GM23338 (cell line): ENCODE data around the gene CDK17. TPM values are rescaled to one million over a fixed set of nuclear protein-coding genes. Genes with fewer than 3 reads are reported as not detected.

Source experiments
- ATAC-seq: fragments of 200-7000 bp; cut with Tn5 transposase; 3 replicates; pipeline ENCODE4 v1.9.1; 2020
- DNase-seq: peaks from one replicate; pipeline ENCODE4 v3.0.0-alpha.2; 2015; ENCODE audit warnings: low spot score
- H2AFZ ChIP-seq: fragments of 200-600 bp; sonication (generic); 2 replicates; pipeline ENCODE4 v1.8.0; 2016; ENCODE audit warnings: antibody characterized with exemption, mild to moderate bottlenecking, moderate library complexity
- H3F3A ChIP-seq: fragments of 200-600 bp; sonication (generic); replicated peaks from 2 replicates; pipeline ENCODE4 v1.8.0; 2017; ENCODE audit warnings: antibody characterized with exemption, mixed run types, low read depth
- H3K27ac ChIP-seq: fragments of 200-600 bp; sonication (generic); 2 replicates; pipeline ENCODE4 v1.6.1; 2016; ENCODE audit warnings: low read depth
- H3K27me3 ChIP-seq: fragments of 200-600 bp; sonication (generic); 2 replicates; pipeline ENCODE4 v1.8.0; 2016; ENCODE audit warnings: mild to moderate bottlenecking, mixed run types, moderate library complexity; ENCODE audit not compliant: insufficient read depth
- H3K36me3 ChIP-seq: fragments of 200-600 bp; sonication (generic); 2 replicates; pipeline ENCODE4 v1.8.0; 2016; ENCODE audit warnings: mild to moderate bottlenecking; ENCODE audit not compliant: insufficient read depth
- H3K4me1 ChIP-seq: fragments of 200-600 bp; sonication (generic); 2 replicates; pipeline ENCODE4 v1.8.0; 2016; ENCODE audit warnings: mild to moderate bottlenecking, moderate library complexity; ENCODE audit not compliant: insufficient read depth
- H3K4me2 ChIP-seq: fragments of 200-600 bp; sonication (generic); 2 replicates; pipeline ENCODE4 v1.7.1; 2017; ENCODE audit warnings: mixed run types
- H3K4me3 ChIP-seq: fragments of 200-600 bp; sonication (generic); 2 replicates; pipeline ENCODE4 v1.6.1; 2016; ENCODE audit warnings: mixed run types
- H3K79me2 ChIP-seq: fragments of 200-600 bp; sonication (generic); replicated peaks from 2 replicates; pipeline ENCODE4 v1.8.0; 2017; ENCODE audit warnings: mild to moderate bottlenecking; ENCODE audit not compliant: insufficient read depth
- H3K9me2 ChIP-seq: fragments of 200-600 bp; sonication (generic); 2 replicates; pipeline ENCODE4 v1.8.0; 2017; ENCODE audit not compliant: insufficient read depth
- H4K20me1 ChIP-seq: fragments of 200-600 bp; sonication (generic); replicated peaks from 2 replicates; pipeline ENCODE4 v1.8.0; 2017; ENCODE audit warnings: mild to moderate bottlenecking; ENCODE audit not compliant: insufficient read depth
- H3K27ac Mint-ChIP-seq: 2 replicates; pipeline ENCODE4 v1.8.0; 2020; ENCODE audit warnings: inconsistent platforms, mild to moderate bottlenecking, moderate library complexity, mixed read lengths
- H3K27me3 Mint-ChIP-seq: 3 replicates; pipeline ENCODE4 v1.8.0; 2022; ENCODE audit warnings: low read depth, mild to moderate bottlenecking, moderate library complexity, mixed read lengths, inconsistent platforms; ENCODE audit not compliant: insufficient read depth, poor library complexity
- H3K36me3 Mint-ChIP-seq: 3 replicates; pipeline ENCODE4 v1.8.0; 2021; ENCODE audit warnings: low read depth, mild to moderate bottlenecking, inconsistent platforms, moderate library complexity, mixed read lengths
- H3K4me1 Mint-ChIP-seq: 3 replicates; pipeline ENCODE4 v1.8.0; 2020; ENCODE audit warnings: mild to moderate bottlenecking, inconsistent platforms, mixed read lengths
- H3K4me3 Mint-ChIP-seq: 3 replicates; pipeline ENCODE4 v1.8.0; 2021; ENCODE audit warnings: moderate library complexity, mild to moderate bottlenecking, inconsistent platforms, mixed read lengths
- H3K9me3 Mint-ChIP-seq: 3 replicates; pipeline ENCODE4 v1.8.0; 2020; ENCODE audit warnings: moderate library complexity, mild to moderate bottlenecking, inconsistent platforms, mixed read lengths
- JUNB ChIP-seq: IDR thresholded peaks from one replicate; pipeline ENCODE4 v1.6.1; 2016; ENCODE audit warnings: antibody characterized with exemption; ENCODE audit not compliant: unreplicated experiment
- STAT1 ChIP-seq: IDR thresholded peaks from one replicate; pipeline ENCODE4 v1.6.1; 2016; ENCODE audit warnings: antibody characterized with exemption; ENCODE audit not compliant: unreplicated experiment
- ZNF331 ChIP-seq: fragments of 250-450 bp; sonication (Bioruptor Pico); IDR thresholded peaks from 2 replicates; pipeline ENCODE4 v1.5.0; 2020; ENCODE audit warnings: low read depth, mild to moderate bottlenecking, moderate library complexity
- polyA plus RNA-seq: library from polyadenylated mRNA; unstranded; fragments of >200 nt; fragmentation: Nextera tagmentation; extraction: Ambion mirVana; gene quantifications from 2 replicates; pipeline ENCODE4 v1.2.1, GENCODE V29; 2016
- total RNA-seq: library from RNA; depleted of rRNA; stranded (reverse); fragments of >200 nt; shearing (Covaris generic); gene quantifications from 2 replicates; pipeline ENCODE4 v1.2.3, GENCODE V29; 2014
- TF ChIP-seq, protein P1 (sequence below): fragments of 250-450 bp; sonication (Bioruptor Pico); IDR thresholded peaks from 2 replicates; pipeline ENCODE4 v1.5.0; 2020; ENCODE audit warnings: mild to moderate bottlenecking, moderate library complexity

The CDK17 gene
- total and polyA plus RNA-seq, 2 experiments from 2014 or later = 7.6 to 34.2 TPM

DNA sequence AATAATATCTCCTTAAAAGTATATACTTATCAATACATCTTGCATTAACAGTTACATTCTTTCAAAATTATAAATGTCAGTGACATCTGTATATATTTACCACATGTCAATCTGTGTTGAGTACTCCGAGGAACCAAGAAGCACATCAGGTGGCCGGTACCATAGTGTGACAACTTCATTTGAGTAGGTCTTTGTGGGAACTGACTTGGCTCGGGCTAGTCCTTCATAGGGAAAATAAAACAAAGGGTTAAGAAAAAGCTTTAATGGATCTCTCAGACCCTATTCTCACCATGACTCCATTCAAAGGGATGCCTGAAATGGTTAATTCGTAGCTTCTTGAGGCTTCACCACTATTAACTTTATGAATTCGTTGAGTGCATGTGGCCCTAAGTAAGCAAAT is 111.2 kb downstream of the CDK17 start:
- TF ChIP-seq JUNB (no peak), ZNF331 (CRISPR knock-in tag) (no peak), STAT1 (no peak)
- Histone ChIP-seq H3K9me2 (no peaks in the 10 kb centered on the region), H3K27me3 (no peaks in the 10 kb centered on the region), H3F3A (no peaks in the 10 kb centered on the region), H3K4me3 (no peak overlapping the region), H3K27ac (no peak overlapping the region), H3K79me2 (no peaks in the 10 kb centered on the region), H3K36me3 (peaks cover 6% of the 10 kb centered on the region; the same call in 1 of the 2 replicates), H2AFZ (no peak overlapping the region), H4K20me1 (no peaks in the 10 kb centered on the region), H3K4me1 (peaks cover 6% of the 10 kb centered on the region; the same call in 1 of the 2 replicates), H3K4me2 (no peak overlapping the region)
- Mint-ChIP-seq H3K9me3 (no peaks in the 10 kb centered on the region), H3K4me1 (peaks cover 3% of the 10 kb centered on the region; the same call in 2 of the 3 replicates), H3K27ac (no peak overlapping the region), H3K4me3 (no peak overlapping the region), H3K36me3 (peaks cover 19% of the 10 kb centered on the region), H3K27me3 (peaks cover 3% of the 10 kb centered on the region)
- no peak for DNase-seq
- ATAC-seq = peak; percentile 55; the same call in 2 of the 3 replicates

DNA sequence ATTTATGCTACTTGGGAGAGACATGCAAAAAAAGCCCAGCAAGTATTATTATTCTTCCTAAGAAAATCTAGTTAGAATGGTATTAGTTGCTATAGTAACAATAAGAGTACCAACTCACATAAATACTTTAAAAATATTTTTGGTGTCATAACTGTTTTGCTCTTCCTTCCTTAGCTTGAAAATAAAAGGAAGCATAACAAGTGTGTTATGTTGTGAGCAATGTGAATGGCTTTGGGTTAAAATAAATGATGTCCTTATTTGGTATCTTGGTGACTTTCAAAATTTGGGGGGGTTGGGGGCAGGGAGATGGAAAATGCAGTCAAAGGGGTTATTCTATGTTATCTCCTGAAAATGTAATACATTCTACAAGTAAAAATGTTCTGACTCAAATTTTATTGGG is 115.1 kb downstream of the CDK17 start:
- ATAC-seq = no peak

More for the DNA sequence above, 115.1 kb downstream of the CDK17 start:
- Mint-ChIP-seq H3K36me3 (peaks cover 21% of the 10 kb centered on the region), H3K27me3 (no peaks in the 10 kb centered on the region), H3K4me3 (no peak overlapping the region), H3K4me1 (no peaks in the 10 kb centered on the region), H3K9me3 (no peaks in the 10 kb centered on the region), H3K27ac (no peak overlapping the region)
- H3K27ac ChIP-seq = no peak overlapping the region
- peaks cover 6% of the 10 kb centered on the region; the same call in 1 of the 2 replicates for H3K36me3 ChIP-seq
- no peaks in the 10 kb centered on the region for H3K9me2 ChIP-seq
- no peak overlapping the region for H3K4me2 ChIP-seq
- no peak for DNase-seq
- no peaks in the 10 kb centered on the region for H3K4me1 ChIP-seq
- H3K79me2 ChIP-seq = no peaks in the 10 kb centered on the region
- H2AFZ ChIP-seq = no peak overlapping the region
- no peaks in the 10 kb centered on the region for H3K27me3 ChIP-seq
- no peak overlapping the region for H3K4me3 ChIP-seq
- H3F3A ChIP-seq = no peaks in the 10 kb centered on the region
- H4K20me1 ChIP-seq = no peaks in the 10 kb centered on the region
- TF ChIP-seq, protein P1, sequence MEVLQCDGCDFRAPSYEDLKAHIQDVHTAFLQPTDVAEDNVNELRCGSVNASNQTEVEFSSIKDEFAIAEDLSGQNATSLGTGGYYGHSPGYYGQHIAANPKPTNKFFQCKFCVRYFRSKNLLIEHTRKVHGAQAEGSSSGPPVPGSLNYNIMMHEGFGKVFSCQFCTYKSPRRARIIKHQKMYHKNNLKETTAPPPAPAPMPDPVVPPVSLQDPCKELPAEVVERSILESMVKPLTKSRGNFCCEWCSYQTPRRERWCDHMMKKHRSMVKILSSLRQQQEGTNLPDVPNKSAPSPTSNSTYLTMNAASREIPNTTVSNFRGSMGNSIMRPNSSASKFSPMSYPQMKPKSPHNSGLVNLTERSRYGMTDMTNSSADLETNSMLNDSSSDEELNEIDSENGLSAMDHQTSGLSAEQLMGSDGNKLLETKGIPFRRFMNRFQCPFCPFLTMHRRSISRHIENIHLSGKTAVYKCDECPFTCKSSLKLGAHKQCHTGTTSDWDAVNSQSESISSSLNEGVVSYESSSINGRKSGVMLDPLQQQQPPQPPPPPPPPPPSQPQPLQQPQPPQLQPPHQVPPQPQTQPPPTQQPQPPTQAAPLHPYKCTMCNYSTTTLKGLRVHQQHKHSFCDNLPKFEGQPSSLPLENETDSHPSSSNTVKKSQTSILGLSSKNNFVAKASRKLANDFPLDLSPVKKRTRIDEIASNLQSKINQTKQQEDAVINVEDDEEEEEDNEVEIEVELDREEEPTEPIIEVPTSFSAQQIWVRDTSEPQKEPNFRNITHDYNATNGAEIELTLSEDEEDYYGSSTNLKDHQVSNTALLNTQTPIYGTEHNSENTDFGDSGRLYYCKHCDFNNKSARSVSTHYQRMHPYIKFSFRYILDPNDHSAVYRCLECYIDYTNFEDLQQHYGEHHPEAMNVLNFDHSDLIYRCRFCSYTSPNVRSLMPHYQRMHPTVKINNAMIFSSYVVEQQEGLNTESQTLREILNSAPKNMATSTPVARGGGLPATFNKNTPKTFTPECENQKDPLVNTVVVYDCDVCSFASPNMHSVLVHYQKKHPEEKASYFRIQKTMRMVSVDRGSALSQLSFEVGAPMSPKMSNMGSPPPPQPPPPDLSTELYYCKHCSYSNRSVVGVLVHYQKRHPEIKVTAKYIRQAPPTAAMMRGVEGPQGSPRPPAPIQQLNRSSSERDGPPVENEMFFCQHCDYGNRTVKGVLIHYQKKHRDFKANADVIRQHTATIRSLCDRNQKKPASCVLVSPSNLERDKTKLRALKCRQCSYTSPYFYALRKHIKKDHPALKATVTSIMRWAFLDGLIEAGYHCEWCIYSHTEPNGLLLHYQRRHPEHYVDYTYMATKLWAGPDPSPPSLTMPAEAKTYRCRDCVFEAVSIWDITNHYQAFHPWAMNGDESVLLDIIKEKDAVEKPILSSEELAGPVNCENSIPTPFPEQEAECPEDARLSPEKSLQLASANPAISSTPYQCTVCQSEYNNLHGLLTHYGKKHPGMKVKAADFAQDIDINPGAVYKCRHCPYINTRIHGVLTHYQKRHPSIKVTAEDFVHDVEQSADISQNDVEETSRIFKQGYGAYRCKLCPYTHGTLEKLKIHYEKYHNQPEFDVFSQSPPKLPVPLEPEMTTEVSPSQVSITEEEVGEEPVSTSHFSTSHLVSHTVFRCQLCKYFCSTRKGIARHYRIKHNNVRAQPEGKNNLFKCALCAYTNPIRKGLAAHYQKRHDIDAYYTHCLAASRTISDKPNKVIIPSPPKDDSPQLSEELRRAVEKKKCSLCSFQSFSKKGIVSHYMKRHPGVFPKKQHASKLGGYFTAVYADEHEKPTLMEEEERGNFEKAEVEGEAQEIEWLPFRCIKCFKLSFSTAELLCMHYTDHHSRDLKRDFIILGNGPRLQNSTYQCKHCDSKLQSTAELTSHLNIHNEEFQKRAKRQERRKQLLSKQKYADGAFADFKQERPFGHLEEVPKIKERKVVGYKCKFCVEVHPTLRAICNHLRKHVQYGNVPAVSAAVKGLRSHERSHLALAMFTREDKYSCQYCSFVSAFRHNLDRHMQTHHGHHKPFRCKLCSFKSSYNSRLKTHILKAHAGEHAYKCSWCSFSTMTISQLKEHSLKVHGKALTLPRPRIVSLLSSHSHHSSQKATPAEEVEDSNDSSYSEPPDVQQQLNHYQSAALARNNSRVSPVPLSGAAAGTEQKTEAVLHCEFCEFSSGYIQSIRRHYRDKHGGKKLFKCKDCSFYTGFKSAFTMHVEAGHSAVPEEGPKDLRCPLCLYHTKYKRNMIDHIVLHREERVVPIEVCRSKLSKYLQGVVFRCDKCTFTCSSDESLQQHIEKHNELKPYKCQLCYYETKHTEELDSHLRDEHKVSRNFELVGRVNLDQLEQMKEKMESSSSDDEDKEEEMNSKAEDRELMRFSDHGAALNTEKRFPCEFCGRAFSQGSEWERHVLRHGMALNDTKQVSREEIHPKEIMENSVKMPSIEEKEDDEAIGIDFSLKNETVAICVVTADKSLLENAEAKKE (CRISPR knock-in tag) = no peak
